ENCODE measurements around the gene VWA3A. TPM values are rescaled to one million over a fixed set of nuclear protein-coding genes. Genes with fewer than 3 reads are reported as not detected.

The VWA3A gene
- total RNA-seq, 1 experiment from 2014 or later, result not detected

DNA sequence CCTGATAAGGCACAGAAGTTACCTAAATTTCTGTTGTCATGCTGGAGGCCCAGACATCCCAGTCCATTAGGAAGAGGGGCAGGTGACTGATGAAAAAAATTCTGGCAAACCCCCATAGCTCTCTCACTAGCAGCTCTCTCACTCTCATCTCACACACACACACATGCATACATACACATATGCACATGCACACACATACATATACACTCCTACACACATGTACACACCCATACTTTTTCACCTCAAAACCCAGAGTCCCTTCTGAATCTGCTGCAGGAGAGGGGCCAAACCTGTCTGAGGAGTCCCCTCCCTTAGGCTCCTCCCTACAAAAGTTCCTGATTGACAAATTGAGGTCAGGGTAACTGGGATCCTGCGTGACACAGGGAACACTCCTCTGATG is 47.4 kb downstream of the VWA3A start:
- H3K36me3 ChIP-seq (ENCODE audit: control insufficient read depth, insufficient read depth, low read length), result no peaks in the 10 kb centered on the region
- intact Hi-C loops (cut with micrococcal nuclease; ENCODE audit: unreplicated experiment), result no loop called here
- peaks cover 4% of the 10 kb centered on the region for H3K27me3 ChIP-seq (ENCODE audit: control insufficient read depth, insufficient read depth, low read length)
- ChIA-PET CTCF (no interaction called here), POLR2A (no interaction called here)
- no peak overlapping the region for H3K27ac ChIP-seq (ENCODE audit: low read length)
- in situ Hi-C loops (cut with HindIII; ENCODE audit: low pct_unique_long_range_greater_than_20kb, low sequenced_read_pairs), result no loop called here
- ATAC-seq (no peak), DNase-seq (ENCODE audit: low read depth, low spot score) (no peak)
- H3K4me3 ChIP-seq (ENCODE audit: low read depth in 2 of 2, low read length in 2 of 2), result no peak overlapping the region
- TF ChIP-seq SIN3A (IDR thresholded peaks at IDR 0.05; ENCODE audit: borderline replicate concordance, insufficient read depth, low read depth, low read length) (no peak), REST (IDR thresholded peaks at IDR 0.05; ENCODE audit: insufficient read depth in 1 of 2, low read depth in 2 of 2, low read length in 1 of 2) (no peak), POLR2AphosphoS5 (IDR thresholded peaks at IDR 0.05; ENCODE audit: low read depth, low read length) (no peak), TCF7L2 (IDR thresholded peaks at IDR 0.05; ENCODE audit: low read depth, low read length) (no peak)
- TF ChIP-seq, protein P1, sequence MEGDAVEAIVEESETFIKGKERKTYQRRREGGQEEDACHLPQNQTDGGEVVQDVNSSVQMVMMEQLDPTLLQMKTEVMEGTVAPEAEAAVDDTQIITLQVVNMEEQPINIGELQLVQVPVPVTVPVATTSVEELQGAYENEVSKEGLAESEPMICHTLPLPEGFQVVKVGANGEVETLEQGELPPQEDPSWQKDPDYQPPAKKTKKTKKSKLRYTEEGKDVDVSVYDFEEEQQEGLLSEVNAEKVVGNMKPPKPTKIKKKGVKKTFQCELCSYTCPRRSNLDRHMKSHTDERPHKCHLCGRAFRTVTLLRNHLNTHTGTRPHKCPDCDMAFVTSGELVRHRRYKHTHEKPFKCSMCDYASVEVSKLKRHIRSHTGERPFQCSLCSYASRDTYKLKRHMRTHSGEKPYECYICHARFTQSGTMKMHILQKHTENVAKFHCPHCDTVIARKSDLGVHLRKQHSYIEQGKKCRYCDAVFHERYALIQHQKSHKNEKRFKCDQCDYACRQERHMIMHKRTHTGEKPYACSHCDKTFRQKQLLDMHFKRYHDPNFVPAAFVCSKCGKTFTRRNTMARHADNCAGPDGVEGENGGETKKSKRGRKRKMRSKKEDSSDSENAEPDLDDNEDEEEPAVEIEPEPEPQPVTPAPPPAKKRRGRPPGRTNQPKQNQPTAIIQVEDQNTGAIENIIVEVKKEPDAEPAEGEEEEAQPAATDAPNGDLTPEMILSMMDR (IDR thresholded peaks at IDR 0.05), result no peak
- no TSS peak for BruUV-seq (replicated peaks)
- no peaks in the 10 kb centered on the region for H3K4me1 ChIP-seq (ENCODE audit: control insufficient read depth, insufficient read depth, low read length)
- H3K9me3 ChIP-seq (ENCODE audit: control insufficient read depth, insufficient read depth, low read depth, low read length), result no peaks in the 10 kb centered on the region

GRCh38 chr16:22141767-22142166 is 49.4 kb downstream of the VWA3A start:
- BruUV-seq (replicated peaks), result no TSS peak
- ATAC-seq (peak; percentile 66; the same call in 1 of the 2 replicates), DNase-seq (ENCODE audit: low read depth, low spot score) (no peak)
- in situ Hi-C loops (cut with HindIII; ENCODE audit: low pct_unique_long_range_greater_than_20kb, low sequenced_read_pairs), result no loop called here
- TF ChIP-seq TCF7L2 (IDR thresholded peaks at IDR 0.05; ENCODE audit: low read depth, low read length), result no peak
- TF ChIP-seq, protein P1 (IDR thresholded peaks at IDR 0.05), result peak; percentile 75; the same call in 1 of the 2 replicates
- Histone ChIP-seq H3K27me3 (ENCODE audit: control insufficient read depth, insufficient read depth, low read length) (peaks cover 7% of the 10 kb centered on the region), H3K9me3 (ENCODE audit: control insufficient read depth, insufficient read depth, low read depth, low read length) (no peaks in the 10 kb centered on the region), H3K36me3 (ENCODE audit: control insufficient read depth, insufficient read depth, low read length) (no peaks in the 10 kb centered on the region), H3K4me1 (ENCODE audit: control insufficient read depth, insufficient read depth, low read length) (no peaks in the 10 kb centered on the region), H3K27ac (ENCODE audit: low read length) (no peak overlapping the region), H3K4me3 (ENCODE audit: low read depth in 2 of 2, low read length in 2 of 2) (no peak overlapping the region)
- ChIA-PET CTCF (interaction anchor here (0.8 to 1.1 kb wide), 2 partner anchors 47 to 139 kb away, joined by 3 to 5 read pairs; no protein-coding TSS in a partner anchor), POLR2A (interaction anchor here (1.1 kb wide), 1 partner anchor 17 kb away, joined by 3 read pairs; no protein-coding TSS in a partner anchor)
- intact Hi-C loops (cut with micrococcal nuclease; ENCODE audit: unreplicated experiment), result no loop called here

Data from Panc1 (cell line).